ENCODE results near the gene IMP3.
A peak's percentile ranks its signal among the peaks of the same experiment; 100 is the strongest.
"Not testable (repeated sequence)": the region's sequence is repeated elsewhere in the genome, so short reads cannot be mapped to it uniquely, and the experiment has no call there.

The IMP3 gene

GRCh38 chr15:75639709-75640482, at the start of gene IMP3:
TSS of gene IMP3 (minus strand) at chr15:75640224. CDS start at chr15:75640168, 56 bp downstream.
- peak; percentile 92 for DNase-seq

- DNase-seq = not testable (repeated sequence)
Observed at GRCh38 chr15:75689429-75689828, 49.4 kb upstream of the IMP3 start.

- no peak for DNase-seq
Observed at GRCh38 chr15:75688831-75689230, 48.8 kb upstream of the IMP3 start.

- no peak for DNase-seq
Observed at GRCh38 chr15:75688278-75688557, 48.2 kb upstream of the IMP3 start.

- no peak for DNase-seq
Observed at GRCh38 chr15:75687486-75688277, 47.7 kb upstream of the IMP3 start.

GRCh38 chr15:75686212-75686642, 46.2 kb upstream of the IMP3 start:
- not testable (repeated sequence) for DNase-seq

GRCh38 chr15:75685195-75685594, 45.2 kb upstream of the IMP3 start:
- no peak for DNase-seq

- DNase-seq = no peak
Observed at GRCh38 chr15:75684648-75685047, 44.6 kb upstream of the IMP3 start.

- not testable (repeated sequence) for DNase-seq
Observed at GRCh38 chr15:75683646-75684312, 43.8 kb upstream of the IMP3 start.

GRCh38 chr15:75682181-75683135, 42.4 kb upstream of the IMP3 start:
- DNase-seq = no peak

GRCh38 chr15:75680007-75680789, 40.2 kb upstream of the IMP3 start:
- DNase-seq = no peak

GRCh38 chr15:75678324-75678690, 38.3 kb upstream of the IMP3 start:
- DNase-seq = not testable (repeated sequence)

- DNase-seq = no peak
Observed at GRCh38 chr15:75677465-75678323, 37.7 kb upstream of the IMP3 start.

GRCh38 chr15:75676688-75677464, 36.9 kb upstream of the IMP3 start:
- no peak for DNase-seq

GRCh38 chr15:75675579-75676404, 35.8 kb upstream of the IMP3 start:
- no peak for DNase-seq

- no peak for DNase-seq
Observed at GRCh38 chr15:75674366-75674765, 34.3 kb upstream of the IMP3 start.

GRCh38 chr15:75673426-75674235, 33.6 kb upstream of the IMP3 start:
- DNase-seq = no peak
